AG08395 (cell line): ENCODE measurements around the gene NBPF3.
A peak's percentile ranks its signal among the peaks of the same experiment; 100 is the strongest.
"Not testable (repeated sequence)": the region's sequence is repeated elsewhere in the genome, so short reads cannot be mapped to it uniquely, and the experiment has no call there.

Experiments used
- DNase-seq: peaks from one replicate; pipeline ENCODE4 v3.0.0; 2012; ENCODE audit warnings: mixed read lengths, low spot score

The NBPF3 gene

DNA sequence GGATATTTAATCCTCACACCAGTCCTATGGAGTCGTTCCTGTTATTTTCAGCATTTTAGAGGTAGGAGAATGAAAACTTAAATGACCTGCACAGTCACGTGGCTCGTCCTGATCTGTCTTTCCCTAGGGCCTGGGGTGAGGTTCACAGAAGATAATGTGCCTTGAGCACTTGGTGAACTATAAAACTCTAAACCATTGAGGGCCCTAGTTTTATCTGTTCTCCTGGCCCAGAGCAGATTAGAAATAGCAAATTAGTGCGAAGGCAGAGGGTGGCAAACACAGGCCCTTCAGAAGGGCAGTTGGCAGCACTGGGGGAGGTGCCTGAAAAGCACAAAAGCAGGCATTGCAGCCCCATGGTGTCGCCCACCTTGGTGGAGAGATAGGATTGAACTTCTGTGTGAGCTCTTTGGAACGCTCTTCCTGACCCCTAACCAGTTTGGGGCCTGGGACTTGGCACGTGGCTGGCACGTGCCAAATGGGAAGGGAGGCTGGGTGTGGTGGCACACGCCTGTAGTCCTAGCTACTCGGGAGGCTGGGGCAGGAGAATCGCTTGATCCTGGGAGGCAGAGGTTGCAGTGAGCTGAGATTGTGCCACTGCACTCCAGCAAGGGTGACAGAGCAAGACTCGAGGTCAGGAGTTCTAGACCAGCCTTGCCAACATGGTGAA, 1.2 kb upstream of the NBPF3 start:
- not testable (repeated sequence) for DNase-seq

- no peak for DNase-seq
Measured at GRCh38 chr1:21439345-21439720, 604 bp upstream of the NBPF3 start.

DNA sequence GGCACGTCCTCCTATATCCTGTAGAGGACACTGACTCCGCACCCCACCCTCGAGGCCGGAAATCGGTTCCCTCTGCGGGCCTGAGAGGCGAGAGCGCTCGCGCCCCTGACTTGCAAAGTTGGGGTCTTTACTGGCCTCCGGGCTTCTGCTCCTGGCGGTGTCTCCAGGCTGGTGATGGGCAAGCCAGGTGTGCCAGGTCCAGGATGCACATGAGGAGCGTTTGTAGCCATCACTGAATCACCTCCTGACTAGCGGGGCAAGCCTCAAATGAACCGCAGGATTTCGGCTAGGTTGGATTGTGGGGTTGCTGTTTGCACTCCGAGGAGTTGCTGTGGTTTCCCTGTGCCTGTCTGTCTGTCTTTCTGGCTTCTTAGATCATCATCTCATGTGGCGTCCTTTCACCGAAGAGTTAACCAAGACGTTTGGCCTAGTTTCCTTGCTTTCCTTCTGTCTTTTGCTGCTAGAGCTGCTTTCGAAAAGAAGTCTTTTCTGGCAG, 741 bp downstream of the NBPF3 start:
- DNase-seq, result peak; percentile 12

DNA sequence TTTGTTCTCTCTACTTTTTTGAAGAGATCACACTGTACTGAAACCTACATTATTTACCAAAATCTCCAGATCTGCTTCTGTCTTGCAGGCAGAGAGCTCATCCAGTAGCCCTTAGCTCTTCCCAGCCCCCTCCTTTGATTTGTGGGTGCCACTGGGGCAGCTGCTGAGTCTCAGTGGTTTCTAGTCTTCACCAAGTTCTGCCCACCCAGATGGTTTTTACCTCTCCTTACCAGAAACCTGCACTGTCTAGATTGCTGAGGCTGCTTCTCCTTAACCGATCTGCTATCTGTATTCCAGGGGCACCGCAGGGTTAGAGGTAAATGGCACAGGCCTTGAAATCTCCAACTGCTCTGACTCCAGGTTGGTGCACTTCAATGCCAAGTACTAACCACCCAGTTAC, 6.7 kb downstream of the NBPF3 start:
- not testable (repeated sequence) for DNase-seq

DNA sequence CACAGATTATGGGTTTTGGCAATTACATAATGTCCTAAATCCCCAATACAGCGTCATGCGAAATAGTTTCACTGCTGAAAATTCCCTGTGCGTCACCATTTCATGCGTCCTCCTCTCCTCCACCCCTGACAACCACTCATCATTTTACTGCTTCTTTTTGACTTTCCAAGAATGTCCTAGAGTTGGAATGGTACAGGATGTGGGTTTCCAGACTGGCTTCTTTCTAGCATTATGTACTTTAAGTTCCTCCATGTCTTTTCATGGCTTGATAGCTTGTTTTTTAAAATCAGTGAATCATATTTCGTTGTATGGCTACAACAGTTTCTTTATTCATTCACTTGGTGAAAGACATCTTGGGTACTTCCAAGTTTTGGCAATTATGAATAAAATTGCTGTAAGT, 7.4 kb downstream of the NBPF3 start:
- no peak for DNase-seq

GRCh38 chr1:21449906-21450305, 10.0 kb downstream of the NBPF3 start:
- DNase-seq, result no peak

DNA sequence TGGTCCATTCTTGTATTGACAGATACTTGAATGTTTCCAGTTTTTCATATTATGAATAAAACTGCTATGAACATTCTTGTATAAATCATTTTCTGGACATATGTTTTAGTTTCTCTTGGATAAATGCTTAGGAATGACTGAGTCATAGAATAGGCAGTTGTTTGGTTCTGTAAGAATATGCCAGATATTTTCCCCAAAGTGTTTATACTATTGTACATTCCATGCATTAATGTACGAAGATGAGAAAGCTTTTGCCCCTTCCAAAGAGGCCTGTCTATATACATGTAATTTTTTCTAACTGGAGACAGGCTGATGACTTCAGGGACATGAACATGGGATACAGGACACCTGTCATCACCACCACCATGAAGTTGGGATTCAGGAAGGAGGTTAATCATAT, 11.3 kb downstream of the NBPF3 start:
- DNase-seq, result peak; percentile 57

- DNase-seq, result no peak
Measured at GRCh38 chr1:21451981-21452411, 12.1 kb downstream of the NBPF3 start.

DNA sequence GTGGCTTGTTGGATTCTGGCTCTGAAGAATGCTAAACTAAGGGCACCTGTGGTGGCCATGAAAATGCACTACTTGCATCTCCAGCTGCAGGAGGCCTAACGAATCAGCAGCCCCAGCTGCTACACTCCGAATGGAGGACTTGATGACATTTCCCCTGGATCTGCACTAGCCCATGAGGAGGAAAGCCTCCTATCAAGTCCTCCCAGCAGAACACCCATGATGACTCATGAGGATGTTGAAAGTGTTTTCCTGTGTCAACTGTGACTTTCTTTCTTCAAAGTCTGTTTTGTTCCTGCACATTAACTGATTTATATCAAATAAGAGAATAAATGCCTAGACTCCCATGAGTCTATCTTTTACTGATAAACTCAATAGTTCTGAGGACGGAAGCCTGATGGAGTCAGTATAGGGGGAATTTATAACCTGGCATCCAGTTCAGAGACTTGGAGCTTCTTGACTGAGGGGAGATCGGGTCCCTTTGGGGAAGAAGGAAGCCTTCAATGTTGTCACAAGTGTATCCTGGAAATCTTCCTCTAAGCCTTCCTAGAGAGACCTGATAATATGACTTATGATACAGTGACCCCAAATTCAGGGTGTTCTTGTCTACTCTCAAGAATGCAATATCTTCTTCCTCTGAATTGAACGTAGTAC, 14.2 kb downstream of the NBPF3 start:
- DNase-seq, result peak; percentile 76

DNA sequence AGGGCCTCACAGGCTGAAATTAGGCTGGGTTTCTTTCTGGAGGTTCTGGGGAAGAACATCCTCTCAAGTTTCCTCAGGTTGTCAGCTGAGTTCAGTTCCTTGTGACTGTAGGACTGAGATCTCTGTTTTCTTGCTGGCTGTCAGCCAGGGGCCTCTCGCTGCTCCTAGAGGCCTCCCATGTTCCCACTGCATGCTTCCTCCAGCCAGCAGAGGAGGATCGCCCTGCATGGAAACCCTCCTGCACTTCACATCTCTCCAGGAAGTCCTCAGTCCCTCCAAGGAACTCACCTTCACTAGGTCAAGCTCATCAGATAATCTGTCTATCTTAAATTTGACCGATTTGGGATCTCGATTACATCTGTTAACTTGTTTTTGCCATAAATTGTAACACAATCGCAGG, 15.0 kb downstream of the NBPF3 start:
- DNase-seq, result not testable (repeated sequence)

GRCh38 chr1:21457654-21458053, 17.7 kb downstream of the NBPF3 start:
- DNase-seq, result no peak

GRCh38 chr1:21465127-21465526, 25.2 kb downstream of the NBPF3 start:
- DNase-seq, result not testable (repeated sequence)

- DNase-seq, result not testable (repeated sequence)
Measured at GRCh38 chr1:21467946-21468345, 28.0 kb downstream of the NBPF3 start.

DNA sequence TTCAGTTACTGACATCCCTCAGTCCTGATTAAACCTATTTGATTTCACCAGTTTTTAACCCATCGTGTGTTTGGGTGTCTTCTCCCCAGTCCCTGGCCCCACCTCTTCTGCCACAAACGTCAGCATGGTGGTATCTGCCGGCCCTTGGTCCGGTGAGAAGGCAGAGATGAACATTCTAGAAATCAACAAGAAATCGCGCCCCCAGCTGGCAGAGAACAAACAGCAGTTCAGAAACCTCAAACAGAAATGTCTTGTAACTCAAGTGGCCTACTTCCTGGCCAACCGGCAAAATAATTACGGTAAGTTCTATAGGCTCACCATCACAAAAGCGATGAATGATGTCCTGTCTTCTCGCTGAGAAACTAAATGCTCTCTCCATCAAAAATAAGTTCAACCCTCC, 28.7 kb downstream of the NBPF3 start:
- no peak for DNase-seq

GRCh38 chr1:21469581-21469980, 29.6 kb downstream of the NBPF3 start:
- DNase-seq, result no peak

DNA sequence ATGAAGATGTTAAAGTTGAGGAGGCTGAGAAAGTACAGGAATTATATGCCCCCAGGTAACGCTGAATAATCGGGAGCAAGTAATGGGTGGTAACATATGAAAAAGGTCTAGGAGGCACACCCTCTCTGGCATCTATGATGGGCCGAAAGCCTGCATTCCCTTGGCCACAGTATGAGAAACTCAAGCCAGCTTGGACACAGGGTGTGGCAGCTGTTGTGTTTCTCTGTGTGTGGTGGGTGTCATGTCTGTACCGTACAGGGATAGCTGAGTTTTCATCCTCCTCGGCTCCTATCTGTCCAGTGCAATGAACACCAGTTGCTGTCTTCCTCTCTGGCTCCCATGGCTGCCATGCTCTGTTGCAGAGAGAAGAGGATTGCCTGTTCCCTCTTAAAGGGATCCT, 32.9 kb downstream of the NBPF3 start:
- no peak for DNase-seq

DNA sequence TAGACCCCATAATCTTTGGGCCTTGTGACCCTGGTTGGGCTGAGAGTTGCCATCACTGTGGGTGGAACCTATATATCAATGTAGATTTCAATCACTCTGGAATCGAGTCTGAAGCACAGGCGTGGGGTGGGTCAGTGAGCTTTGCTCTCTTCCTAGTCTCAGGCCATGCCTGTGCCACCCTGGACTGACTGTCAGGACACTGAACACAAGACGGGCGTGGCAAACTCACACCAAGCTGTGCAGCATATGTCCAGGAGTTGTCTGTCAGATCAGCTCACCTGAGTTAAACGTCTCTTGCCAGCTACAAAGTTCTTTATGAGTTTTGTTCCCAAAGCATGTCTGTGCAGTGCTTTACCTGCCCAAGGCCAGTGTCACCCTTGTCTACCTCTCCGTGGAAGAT, 38.4 kb downstream of the NBPF3 start:
- DNase-seq, result no peak

- not testable (repeated sequence) for DNase-seq
Measured at GRCh38 chr1:21483881-21484280, 43.9 kb downstream of the NBPF3 start.

- DNase-seq, result no peak
Measured at GRCh38 chr1:21489146-21489545, 49.2 kb downstream of the NBPF3 start.

- DNase-seq, result peak; percentile 90
Measured at GRCh38 chr1:21490774-21491487, 51.0 kb downstream of the NBPF3 start.

GRCh38 chr1:21491488-21492355, 51.8 kb downstream of the NBPF3 start:
- no peak for DNase-seq

- no peak for DNase-seq
Measured at GRCh38 chr1:21492356-21492625, 52.4 kb downstream of the NBPF3 start.
